ENCODE measurements around the gene S100A10. TPM values are rescaled to one million over a fixed set of nuclear protein-coding genes. Genes with fewer than 3 reads are reported as not detected.
A peak's percentile ranks its signal among the peaks of the same experiment; 100 is the strongest.

Gene S100A10
- total and polyA plus RNA-seq, 8 donors: 415 to 1,250 (median 549) TPM

DNA sequence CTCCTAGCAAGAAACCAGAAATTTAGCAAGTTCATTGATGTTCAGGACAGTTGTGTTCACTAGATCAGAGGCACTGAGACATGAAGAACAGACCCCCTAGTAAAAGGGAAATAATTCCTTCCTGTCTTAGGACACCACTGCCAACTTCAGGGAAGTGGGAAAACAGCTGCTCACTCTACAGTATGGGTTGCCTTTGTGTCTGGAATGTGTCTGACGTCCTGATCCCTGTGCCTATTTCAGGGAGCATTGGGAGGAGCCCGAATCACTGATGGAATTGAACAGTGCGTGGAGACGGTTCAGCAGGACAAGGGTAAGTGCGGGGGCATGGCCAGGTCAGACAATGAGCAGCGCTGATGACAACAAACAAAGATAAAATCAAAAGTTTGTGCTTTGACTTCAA lies 22.1 kb upstream of the S100A10 start:
- no peak overlapping the region for H3K4me3 ChIP-seq
- no peaks in the 10 kb centered on the region for H3K27me3 ChIP-seq
- TF ChIP-seq, protein P1, sequence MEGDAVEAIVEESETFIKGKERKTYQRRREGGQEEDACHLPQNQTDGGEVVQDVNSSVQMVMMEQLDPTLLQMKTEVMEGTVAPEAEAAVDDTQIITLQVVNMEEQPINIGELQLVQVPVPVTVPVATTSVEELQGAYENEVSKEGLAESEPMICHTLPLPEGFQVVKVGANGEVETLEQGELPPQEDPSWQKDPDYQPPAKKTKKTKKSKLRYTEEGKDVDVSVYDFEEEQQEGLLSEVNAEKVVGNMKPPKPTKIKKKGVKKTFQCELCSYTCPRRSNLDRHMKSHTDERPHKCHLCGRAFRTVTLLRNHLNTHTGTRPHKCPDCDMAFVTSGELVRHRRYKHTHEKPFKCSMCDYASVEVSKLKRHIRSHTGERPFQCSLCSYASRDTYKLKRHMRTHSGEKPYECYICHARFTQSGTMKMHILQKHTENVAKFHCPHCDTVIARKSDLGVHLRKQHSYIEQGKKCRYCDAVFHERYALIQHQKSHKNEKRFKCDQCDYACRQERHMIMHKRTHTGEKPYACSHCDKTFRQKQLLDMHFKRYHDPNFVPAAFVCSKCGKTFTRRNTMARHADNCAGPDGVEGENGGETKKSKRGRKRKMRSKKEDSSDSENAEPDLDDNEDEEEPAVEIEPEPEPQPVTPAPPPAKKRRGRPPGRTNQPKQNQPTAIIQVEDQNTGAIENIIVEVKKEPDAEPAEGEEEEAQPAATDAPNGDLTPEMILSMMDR (IDR thresholded peaks at IDR 0.05): no peak
- H3K9me3 ChIP-seq: no peaks in the 10 kb centered on the region
- H3K36me3 ChIP-seq: no peaks in the 10 kb centered on the region
- no peaks in the 10 kb centered on the region for H3K4me1 ChIP-seq
- intact Hi-C loops (cut with DNase I): no loop called here
- DNase-seq (no peak), ATAC-seq (no peak)
- no peak overlapping the region for H3K27ac ChIP-seq

GRCh38 chr1:152014943-152015342 lies 21.3 kb upstream of the S100A10 start:
- intact Hi-C loops (cut with DNase I): no loop called here
- H3K27ac ChIP-seq: no peak overlapping the region
- no peak for ATAC-seq
- TF ChIP-seq, protein P1 (IDR thresholded peaks at IDR 0.05): no peak
- H3K4me1 ChIP-seq: no peaks in the 10 kb centered on the region
- no peaks in the 10 kb centered on the region for H3K36me3 ChIP-seq
- no peak for DNase-seq
- H3K27me3 ChIP-seq: no peaks in the 10 kb centered on the region
- no peak overlapping the region for H3K4me3 ChIP-seq
- no peaks in the 10 kb centered on the region for H3K9me3 ChIP-seq

GRCh38 chr1:152013664-152014237 lies 20.1 kb upstream of the S100A10 start:
- H3K27ac ChIP-seq: no peak overlapping the region
- H3K4me1 ChIP-seq: no peaks in the 10 kb centered on the region
- H3K9me3 ChIP-seq: no peaks in the 10 kb centered on the region
- DNase-seq (peak in 1 of 4 donors; percentile 76), ATAC-seq (peak; percentile 69)
- no peak overlapping the region for H3K4me3 ChIP-seq
- H3K27me3 ChIP-seq: no peaks in the 10 kb centered on the region
- intact Hi-C loops (cut with DNase I): no loop called here
- H3K36me3 ChIP-seq: no peaks in the 10 kb centered on the region
- TF ChIP-seq, protein P1 (IDR thresholded peaks at IDR 0.05): peak; percentile 47 to 51

- DNase-seq (no peak), ATAC-seq (no peak)
- Histone ChIP-seq H3K4me3 (no peak overlapping the region), H3K27ac (no peak overlapping the region), H3K27me3 (no peaks in the 10 kb centered on the region), H3K9me3 (no peaks in the 10 kb centered on the region), H3K36me3 (no peaks in the 10 kb centered on the region), H3K4me1 (no peaks in the 10 kb centered on the region)
- TF ChIP-seq, protein P1 (IDR thresholded peaks at IDR 0.05): no peak
- intact Hi-C loops (cut with DNase I): no loop called here
These were observed 16.0 kb upstream of the S100A10 start for GRCh38 chr1:152009691-152010090.

- DNase-seq (no peak), ATAC-seq (no peak)
- intact Hi-C loops (cut with DNase I): no loop called here
- TF ChIP-seq, protein P1 (IDR thresholded peaks at IDR 0.05): no peak
- Histone ChIP-seq H3K4me3 (no peak overlapping the region), H3K27me3 (no peaks in the 10 kb centered on the region), H3K9me3 (no peaks in the 10 kb centered on the region), H3K27ac (no peak overlapping the region), H3K36me3 (no peaks in the 10 kb centered on the region), H3K4me1 (peaks cover 0 to 2% of the 10 kb centered on the region in 2 donors)
These were observed 13.4 kb upstream of the S100A10 start for GRCh38 chr1:152007047-152007446.

All from left lung (tissue), 10 donors.